AG10803 (cell line): ENCODE data around the gene AK8.

Experiments used
- DNase-seq: peaks from one replicate; pipeline ENCODE4 v3.0.0; 2010; ENCODE audit warnings: low read depth
- H3K4me3 ChIP-seq: 2 replicates; pipeline ENCODE4 v1.5.1; 2011; ENCODE audit warnings: mild to moderate bottlenecking, low read length, control low read depth
- CTCF ChIP-seq: conservative IDR thresholded peaks from 2 replicates; pipeline ENCODE4 v1.5.1; 2011; ENCODE audit warnings: mild to moderate bottlenecking, low read length, control low read depth, inconsistent platforms

Gene AK8

DNA sequence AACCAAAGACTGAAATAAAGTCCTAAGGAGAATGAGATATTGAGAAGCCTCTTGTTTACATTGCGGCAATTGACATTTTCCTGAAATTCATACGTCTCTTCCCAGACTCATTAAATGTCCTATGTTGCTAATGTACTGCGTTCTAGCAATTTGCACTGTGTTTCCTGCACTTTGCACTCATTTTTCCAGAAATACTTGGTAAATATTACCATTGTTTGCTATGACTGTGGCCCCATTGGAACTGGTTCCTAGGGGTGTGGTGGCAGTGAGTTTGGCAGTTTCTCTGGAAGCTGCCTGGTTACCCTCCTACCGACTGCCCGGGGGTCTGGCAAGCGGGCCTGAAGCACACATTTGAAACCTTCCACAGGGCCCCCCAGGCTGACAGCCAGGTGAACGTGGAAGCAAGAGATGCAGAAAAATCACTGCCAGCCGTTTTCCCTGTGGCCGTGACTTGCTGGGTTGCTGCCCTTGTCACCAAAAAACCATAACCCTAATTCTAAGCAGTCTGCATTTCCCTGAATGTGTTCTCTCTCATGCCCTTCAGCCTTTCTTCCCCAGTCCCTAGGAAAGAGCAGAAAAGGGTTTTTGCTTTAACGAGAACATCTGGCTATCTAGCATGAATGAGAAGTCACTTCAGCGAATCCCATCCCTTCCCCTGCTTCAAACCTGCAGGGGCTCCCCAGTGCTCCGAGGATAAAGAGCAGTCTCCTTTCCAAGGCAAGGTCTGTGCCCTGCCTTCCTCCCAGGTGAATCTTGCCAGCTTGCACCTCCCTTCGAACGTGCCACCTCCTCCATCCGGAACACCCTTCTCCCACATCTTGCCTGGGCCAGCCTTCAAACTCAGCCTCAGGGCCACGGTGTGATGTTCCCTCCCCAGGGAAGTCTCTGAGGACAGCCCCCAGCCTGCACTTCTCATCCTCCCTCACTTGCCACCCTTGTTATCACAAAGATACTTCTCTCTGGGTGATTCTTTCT lies 84.2 kb downstream of the AK8 start:
- no peak overlapping the region for H3K4me3 ChIP-seq
- no peak for TF ChIP-seq CTCF
- DNase-seq: no peak

DNA sequence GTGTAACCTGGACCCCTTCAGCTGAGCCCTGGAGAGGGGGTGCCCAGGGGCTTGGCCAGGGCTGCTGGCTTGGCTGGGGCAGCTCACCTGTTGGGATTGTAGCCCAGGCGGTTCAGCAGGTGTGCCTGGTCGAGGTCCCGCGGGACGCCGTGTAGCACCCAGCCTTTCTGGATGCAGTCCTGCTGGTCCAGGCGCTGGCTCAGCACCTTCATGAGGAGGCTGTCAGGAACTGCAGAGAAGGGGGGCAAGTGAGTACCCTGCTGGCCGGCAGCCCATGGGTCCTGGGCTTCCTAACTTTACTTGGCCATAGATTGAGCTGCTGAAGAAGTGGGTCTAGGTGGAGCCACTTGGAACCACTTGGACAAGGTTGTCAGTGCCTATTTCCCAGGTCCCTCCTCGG lies 85.5 kb downstream of the AK8 start:
- no peak for TF ChIP-seq CTCF
- no peak overlapping the region for H3K4me3 ChIP-seq
- DNase-seq: no peak

GRCh38 chr9:132791699-132792240 lies 86.3 kb downstream of the AK8 start:
- TF ChIP-seq CTCF: no peak
- no peak for DNase-seq
- H3K4me3 ChIP-seq: no peak overlapping the region

- no peak for DNase-seq
- TF ChIP-seq CTCF: no peak
- H3K4me3 ChIP-seq: no peak overlapping the region
Observed at GRCh38 chr9:132789719-132790118, 88.4 kb downstream of the AK8 start.

- no peak overlapping the region for H3K4me3 ChIP-seq
- no peak for TF ChIP-seq CTCF
- no peak for DNase-seq
Observed at GRCh38 chr9:132788378-132788777, 89.7 kb downstream of the AK8 start.

DNA sequence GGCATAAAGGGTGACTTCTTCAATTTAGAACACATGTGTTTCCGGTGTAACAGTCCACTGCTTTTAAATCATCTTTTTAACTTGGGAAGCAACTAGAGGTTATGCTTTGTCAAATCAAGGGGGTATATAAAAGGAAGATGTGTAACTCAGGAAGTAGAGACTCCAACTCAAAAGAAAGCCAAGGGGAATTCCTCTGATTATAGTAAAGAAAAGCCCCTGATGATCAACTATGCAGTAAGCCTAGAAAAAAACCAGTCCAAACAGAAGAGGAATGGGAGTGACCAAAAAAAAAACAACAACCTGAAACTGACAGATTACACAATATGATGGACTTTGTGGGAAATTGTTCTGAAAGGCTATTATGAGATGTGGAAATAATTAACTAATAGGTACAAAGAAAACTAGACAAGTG lies 90.3 kb downstream of the AK8 start:
- H3K4me3 ChIP-seq: no peak overlapping the region
- TF ChIP-seq CTCF: no peak
- DNase-seq: no peak
